GM12878 (cell line): ENCODE results near the gene EFCAB7. TPM values are rescaled to one million over a fixed set of nuclear protein-coding genes. Genes with fewer than 3 reads are reported as not detected.

Experiments used
- ATAC-seq: fragments of 200-7000 bp; cut with Tn5 transposase; 3 replicates; pipeline ENCODE4 v1.9.1; 2020; ENCODE audit warnings: mild to moderate bottlenecking, moderate library complexity
- BruUV-seq: library from RNA; stranded (reverse); fragments of 400-500 nt; replicated peaks from 2 replicates; lab custom pipeline; 2021; lab: Mats Ljungman, UMichigan
- CTCF ChIA-PET: fragments of 300-600 bp; sonication (Branson Sonifier 250); formaldehyde crosslinking; extraction: SDS; loops from one replicate; lab custom pipeline; 2021; ENCODE audit warnings: inconsistent platforms; lab: Yijun Ruan, JAX
- POLR2A ChIA-PET: fragments of 350-600 bp; formaldehyde crosslinking; extraction: SDS; loops from one replicate; lab custom pipeline; 2021; ENCODE audit warnings: inconsistent platforms; lab: Charles Lee
- RAD21 ChIA-PET: fragments of 300-600 bp; sonication (Branson Sonifier 250); formaldehyde crosslinking; loops from one replicate; lab custom pipeline; 2023; ENCODE audit warnings: antibody characterized with exemption; ENCODE audit not compliant: unreplicated experiment; lab: Charles Lee
- SMC1A ChIA-PET: fragments of 300-600 bp; sonication (Branson Sonifier 250); formaldehyde crosslinking; loops from one replicate; lab custom pipeline; 2023; ENCODE audit not compliant: unreplicated experiment, uncharacterized antibody; lab: Charles Lee
- DNase-seq: peaks from one replicate; pipeline ENCODE4 v3.0.0-alpha.2; 2011; ENCODE audit warnings: low read depth, low spot score
- FAIRE-seq: peaks from 3 replicates; lab custom pipeline; 2011; peaks lifted over from hg19 to GRCh38; lab: Jason Lieb, UNC
- H2AFZ ChIP-seq: 2 replicates; pipeline ENCODE4 v1.6.0; 2011; ENCODE audit warnings: low read depth, low read length, control low read depth; ENCODE audit not compliant: control insufficient read depth
- H3K27ac ChIP-seq: 2 replicates; pipeline ENCODE4 v1.5.1; 2011; ENCODE audit warnings: control low read depth; ENCODE audit not compliant: control insufficient read depth, insufficient read depth
- H3K27me3 ChIP-seq, 2 experiments: replicated peaks in 1 of 2; 2 replicates each; pipeline versions ENCODE4 v1.6.0 to v1.6.1; 2011; ENCODE audit warnings: low read length in 1 of 2; ENCODE audit not compliant: control insufficient read depth in 2 of 2, insufficient read depth in 2 of 2
- H3K36me3 ChIP-seq, 2 experiments: 2 replicates each; pipeline ENCODE4 v1.5.1; 2011; ENCODE audit warnings: low read length in 1 of 2; ENCODE audit not compliant: control insufficient read depth in 2 of 2, insufficient read depth in 2 of 2
- H3K4me1 ChIP-seq: 2 replicates; pipeline ENCODE4 v1.6.1; 2011; ENCODE audit warnings: mild to moderate bottlenecking, low read length, moderate library complexity, mixed read lengths; ENCODE audit not compliant: control insufficient read depth, insufficient read depth
- H3K4me2 ChIP-seq: 2 replicates; pipeline ENCODE4 v1.6.0; 2011; ENCODE audit warnings: control low read depth; ENCODE audit not compliant: control insufficient read depth, insufficient read depth
- H3K4me3 ChIP-seq: fragments of 200-600 bp; sonication (generic); 2 replicates; pipeline ENCODE4 v1.5.1; 2016
- H3K79me2 ChIP-seq: 2 replicates; pipeline ENCODE4 v1.6.0; 2011; ENCODE audit warnings: low read length; ENCODE audit not compliant: control insufficient read depth, insufficient read depth
- H3K9ac ChIP-seq: 2 replicates; pipeline ENCODE4 v1.8.0; 2011; ENCODE audit warnings: low read length, control low read depth, mixed read lengths; ENCODE audit not compliant: control insufficient read depth, insufficient read depth
- H3K9me3 ChIP-seq: replicated peaks from 3 replicates; pipeline ENCODE4 v1.5.1; 2011; ENCODE audit warnings: mild to moderate bottlenecking, low read length; ENCODE audit not compliant: control insufficient read depth, insufficient read depth
- H4K20me1 ChIP-seq: 2 replicates; pipeline ENCODE4 v1.6.0; 2011; ENCODE audit not compliant: control insufficient read depth, insufficient read depth
- HDGF ChIP-seq: fragments of 450-650 bp; IDR thresholded peaks from 2 replicates; pipeline ENCODE4 v1.6.1; 2016; ENCODE audit warnings: antibody characterized with exemption
- HSF1 ChIP-seq: fragments of 150-350 bp; IDR thresholded peaks from 2 replicates; pipeline ENCODE4 v1.6.1; 2014; ENCODE audit warnings: mild to moderate bottlenecking, low read depth, low read length
- KAT2A ChIP-seq: conservative IDR thresholded peaks from 2 replicates; pipeline ENCODE4 v1.6.1; 2011; ENCODE audit warnings: low read depth, low read length; ENCODE audit not compliant: control insufficient read depth
- RBBP5 ChIP-seq: fragments of 200-600 bp; sonication (generic); conservative IDR thresholded peaks from 2 replicates; pipeline ENCODE4 v1.6.1; 2016
- SP1 ChIP-seq: IDR thresholded peaks from one replicate; pipeline ENCODE4 v1.6.1; 2011; ENCODE audit warnings: low read depth, low read length
- ZBED1 ChIP-seq: IDR thresholded peaks from 2 replicates; pipeline ENCODE4 v1.6.1; 2016; ENCODE audit warnings: borderline replicate concordance
- WGBS: methylation state at CpG from one replicate; pipeline ENCODE4 v1.1.6; 2016; ENCODE audit warnings: low lambda C conversion rate; ENCODE audit not compliant: insufficient replicate concordance, insufficient coverage; ENCODE audit errors: missing lambda C conversion rate; 5-methylcytosine and 5-hydroxymethylcytosine counted together
- in situ Hi-C: fragments of 300-500 bp; cut with MboI; formaldehyde crosslinking; loops from 9 replicates; pipeline ENCODE4 v1.14.3; 2018; ENCODE audit warnings: mixed read lengths
- intact Hi-C: fragments of 100-400 bp; cut with micrococcal nuclease; formaldehyde crosslinking; loops from one replicate; pipeline ENCODE4 v1.14.2; 2022; ENCODE audit not compliant: unreplicated experiment
- polyA plus RNA-seq, 11 experiments: library from polyadenylated mRNA; depleted of rRNA in 4 of 11; unstranded in 6 of 11; stranded (reverse) in 5 of 11; fragments of >200 nt; fragmentation: Nextera tagmentation in 4 of 11; fragmentation: Illumina TruSeq in 1 of 11; extraction: Ambion mirVana in 4 of 11; extraction: Trizol in 1 of 11; gene quantifications; 1 replicate in 1 of 11; 2 replicates in 10 of 11; pipeline versions ENCODE4 v1.2.1 to v1.2.3, GENCODE V29; 2011 to 2016; ENCODE audit warnings: inconsistent platforms in 2 of 11, missing spikeins in 2 of 11, low read depth in 1 of 11
- total RNA-seq, 4 experiments: library from RNA; depleted of rRNA in 3 of 4; stranded (reverse); fragments of >200 nt in 3 of 4; fragmentation: Illumina TruSeq in 1 of 4; extraction: Trizol in 1 of 4; gene quantifications; 2 replicates each; pipeline versions ENCODE4 v1.2.1 to v1.2.3, GENCODE V29; 2013 to 2021

Gene EFCAB7
- total and polyA plus RNA-seq, 10 of the 15 experiments (the other 5 are each of a cell fraction or from before 2014, with no cell fraction given): 4.4 to 9.8 (median 5.7) TPM

DNA sequence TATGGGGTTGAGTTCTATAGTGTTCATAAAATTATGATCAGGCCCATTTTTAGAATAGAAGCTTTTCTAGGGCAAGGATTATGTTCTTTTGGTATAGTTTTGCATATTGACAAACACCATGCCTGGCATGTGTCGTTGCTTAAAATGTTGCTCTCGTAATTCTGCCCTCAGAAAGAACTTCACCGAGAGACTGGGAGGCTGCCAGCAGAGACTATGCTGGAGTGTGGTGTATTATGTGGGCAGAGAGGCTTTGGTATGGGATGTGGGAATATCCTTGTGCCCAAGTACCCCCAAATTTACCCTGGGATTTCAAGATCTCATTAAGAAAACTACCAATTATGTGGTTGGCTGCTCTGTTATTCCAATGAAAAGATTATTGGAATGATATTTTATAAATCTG is 97.8 kb downstream of the EFCAB7 start:
- H3K4me1 ChIP-seq: peaks cover 6% of the 10 kb centered on the region; the same call in 1 of the 2 replicates
- POLR2A ChIA-PET: no interaction called here
- no peak overlapping the region for H3K4me3 ChIP-seq
- SMC1A ChIA-PET: interaction anchor here (0.6 to 1.6 kb wide), 7 partner anchors 8 to 97 kb away, joined by 3 to 4 read pairs (median 3); no protein-coding TSS in a partner anchor
- H3K27me3 ChIP-seq: no peaks in the 10 kb centered on the region
- H3K9me3 ChIP-seq: no peaks in the 10 kb centered on the region; the same call in 2 of the 3 replicates
- 95% methylated on average over 3 of the region's 3 CpGs for WGBS
- H3K79me2 ChIP-seq: no peaks in the 10 kb centered on the region; the same call in 1 of the 2 replicates
- BruUV-seq: no TSS peak
- no peak overlapping the region for H3K27ac ChIP-seq
- RAD21 ChIA-PET: interaction anchor here (0.9 kb wide), 1 partner anchor 624 kb away, joined by 4 read pairs; no protein-coding TSS in a partner anchor
- ATAC-seq: no peak
- in situ Hi-C loops: no loop called here
- TF ChIP-seq HSF1: no peak
- TF ChIP-seq ZBED1: no peak
- TF ChIP-seq RBBP5: no peak
- TF ChIP-seq KAT2A: no peak
- TF ChIP-seq SP1: no peak
- no peak for TF ChIP-seq HDGF
- CTCF ChIA-PET: interaction anchor here (0.9 to 3.4 kb wide), 5 partner anchors 71 to 625 kb away, joined by 3 to 8 read pairs (median 4); no protein-coding TSS in a partner anchor
- FAIRE-seq: no peak
- DNase-seq: no peak
- no peaks in the 10 kb centered on the region for H4K20me1 ChIP-seq
- H3K36me3 ChIP-seq: peaks cover 0 to 6% of the 10 kb centered on the region in 2 experiments; a peak in 1 of 4 replicates
- intact Hi-C loops: no loop called here
- no peak overlapping the region for H2AFZ ChIP-seq
- no peak overlapping the region for H3K4me2 ChIP-seq
- no peak overlapping the region for H3K9ac ChIP-seq
